Tongue (tissue), 3 donors: ENCODE results near the gene RNU1-2. TPM values are rescaled to one million over a fixed set of nuclear protein-coding genes. Genes with fewer than 3 reads are reported as not detected.
"Not testable (repeated sequence)": the region's sequence is repeated elsewhere in the genome, so short reads cannot be mapped to it uniquely, and the experiment has no call there.

Source experiments
- DNase-seq: peaks from one replicate; pipeline ENCODE4 v3.0.0-alpha.2; 2015
- small RNA-seq: library from RNA; depleted of rRNA; stranded (forward); fragments of <200 nt; gene quantifications from one replicate; pipeline ENCODE3, GENCODE V24; 2014; ENCODE audit warnings: low replicate concordance
- total RNA-seq: library from RNA; depleted of rRNA; stranded (reverse); fragments of >200 nt; gene quantifications from one replicate; pipeline ENCODE4 v1.2.3, GENCODE V29; 2014

Gene RNU1-2
- total RNA-seq, 1 donor from 2014 or later: under 0.01 TPM

DNA sequence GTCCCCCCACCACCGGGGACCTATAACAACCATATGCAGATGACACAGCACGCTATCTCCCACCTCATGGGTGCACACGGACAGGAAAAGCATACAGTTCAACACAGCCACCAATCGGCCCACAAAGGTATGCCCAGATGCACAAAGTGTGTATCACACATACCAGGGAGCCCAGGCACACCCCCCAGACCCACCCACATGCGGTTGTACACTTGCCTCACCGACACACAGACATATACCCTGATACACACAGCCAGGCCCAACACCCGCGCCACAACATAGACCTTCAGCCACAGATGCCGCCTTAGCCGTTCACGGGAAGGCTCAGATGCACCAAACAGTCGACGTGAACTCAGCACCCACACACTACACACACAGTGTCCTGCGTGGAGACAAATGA, 31.5 kb downstream of the RNU1-2 start:
- no peak for DNase-seq

DNA sequence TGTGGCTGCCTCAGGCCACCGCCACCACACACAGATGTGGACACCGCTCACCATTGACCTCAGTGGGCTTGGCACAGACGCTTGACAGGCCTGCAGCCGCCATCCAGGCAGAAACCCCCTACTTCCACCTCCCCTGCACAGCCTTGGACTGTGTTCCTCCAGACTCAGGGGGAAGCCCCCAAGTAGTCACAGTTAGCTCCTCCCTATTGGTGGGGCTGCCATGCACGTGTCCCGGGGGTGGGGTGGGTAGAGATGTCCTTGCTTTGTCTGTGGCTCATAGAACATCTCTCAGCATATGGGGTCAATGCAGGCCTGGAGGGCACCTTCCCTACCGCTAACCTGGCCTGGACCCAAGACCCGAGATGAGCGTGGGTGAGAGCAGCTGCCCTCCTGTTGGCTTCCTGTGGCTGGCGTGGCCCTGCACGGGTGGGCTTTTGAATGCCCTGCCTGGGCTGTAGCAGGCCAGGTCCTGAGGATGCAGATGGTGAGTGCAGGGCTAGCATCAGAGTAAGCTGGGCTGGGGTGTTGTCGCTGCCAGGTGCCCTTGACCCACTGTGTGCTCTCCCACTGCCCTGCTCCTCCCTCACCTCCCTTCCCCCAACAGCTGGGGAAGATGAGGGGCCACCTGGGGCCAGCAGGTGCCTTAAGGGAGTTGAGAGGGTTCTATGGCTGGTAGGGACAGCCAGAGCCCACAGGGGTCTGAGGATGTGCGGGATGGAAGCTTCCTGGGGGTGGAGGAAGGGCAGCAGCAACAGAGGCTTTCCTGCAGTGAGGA, 32.1 kb downstream of the RNU1-2 start:
- DNase-seq: no peak

DNA sequence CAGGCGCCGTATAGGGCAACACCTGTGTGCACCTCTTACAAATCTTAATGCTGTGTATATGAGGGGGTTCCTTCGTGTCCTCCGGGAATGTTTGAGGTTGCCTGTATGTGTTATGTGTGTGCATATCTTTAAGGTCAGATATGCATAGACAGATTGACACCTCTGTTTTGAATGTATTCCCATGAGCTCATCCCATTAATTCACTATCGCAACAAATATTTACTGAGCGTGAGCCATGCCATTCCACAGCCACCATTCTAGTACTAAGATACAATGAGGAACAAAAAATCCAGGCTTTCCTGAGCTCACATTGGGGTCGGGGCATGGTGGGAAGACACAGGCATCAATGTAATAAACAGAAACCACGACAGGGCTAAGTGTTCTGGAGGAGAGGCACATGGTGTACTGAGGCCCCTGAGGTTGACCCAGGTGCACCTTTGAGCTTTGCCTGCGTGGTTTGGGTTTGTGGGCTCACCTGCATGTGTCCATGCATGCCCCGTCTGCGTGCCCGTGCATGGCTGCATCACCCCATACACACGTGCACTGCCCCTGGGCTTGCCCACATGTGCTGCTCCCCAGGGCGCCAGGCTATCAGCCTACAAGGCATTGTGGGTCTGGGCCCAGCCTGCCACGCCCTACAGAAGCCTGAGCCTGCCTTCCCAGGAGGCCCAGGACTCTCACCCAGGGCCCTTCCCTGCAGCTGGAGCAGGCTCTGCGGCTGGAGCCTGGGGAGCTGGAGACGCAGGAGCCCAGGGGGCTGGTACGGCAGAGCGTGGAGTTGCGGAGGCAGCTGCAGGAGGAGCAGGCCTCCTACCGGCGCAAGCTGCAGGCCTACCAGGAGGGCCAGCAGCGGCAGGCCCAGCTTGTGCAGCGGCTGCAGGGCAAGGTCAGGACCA, 33.6 kb downstream of the RNU1-2 start:
- DNase-seq: not testable (repeated sequence)

DNA sequence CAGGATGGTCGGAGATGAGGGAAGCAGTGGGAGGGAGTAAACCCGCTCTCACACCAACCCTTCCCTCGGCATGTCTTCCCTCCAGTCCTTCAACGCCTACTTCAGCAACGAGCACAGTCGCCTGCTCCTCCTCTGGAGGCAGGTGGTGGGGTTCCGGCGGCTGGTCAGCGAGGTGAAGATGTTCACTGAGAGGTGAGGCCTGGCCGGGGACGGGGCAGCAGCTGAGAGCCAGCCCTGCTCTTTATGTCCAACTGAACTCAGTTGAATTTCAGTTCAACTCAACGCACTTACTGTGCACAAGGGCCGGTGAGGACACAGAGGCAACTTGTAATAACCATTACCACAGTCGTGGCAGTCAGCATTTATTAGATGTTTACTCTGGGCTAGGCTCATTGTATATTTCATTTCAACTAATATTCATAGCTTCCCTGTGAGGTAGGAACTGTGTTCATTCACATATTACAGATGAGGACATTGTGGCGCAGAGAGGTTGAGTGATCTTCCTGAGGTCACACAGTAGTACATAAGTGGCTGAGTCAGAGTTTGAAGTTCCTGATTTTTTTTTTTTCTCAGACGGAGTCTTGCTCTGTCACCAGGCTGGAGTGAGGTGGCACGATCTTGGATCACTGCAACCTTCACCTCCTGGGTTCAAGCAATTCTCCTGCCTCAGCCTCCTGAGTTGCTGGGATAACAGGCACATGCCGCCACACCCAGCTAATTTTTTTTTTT, 35.6 kb downstream of the RNU1-2 start:
- DNase-seq: not testable (repeated sequence)

DNA sequence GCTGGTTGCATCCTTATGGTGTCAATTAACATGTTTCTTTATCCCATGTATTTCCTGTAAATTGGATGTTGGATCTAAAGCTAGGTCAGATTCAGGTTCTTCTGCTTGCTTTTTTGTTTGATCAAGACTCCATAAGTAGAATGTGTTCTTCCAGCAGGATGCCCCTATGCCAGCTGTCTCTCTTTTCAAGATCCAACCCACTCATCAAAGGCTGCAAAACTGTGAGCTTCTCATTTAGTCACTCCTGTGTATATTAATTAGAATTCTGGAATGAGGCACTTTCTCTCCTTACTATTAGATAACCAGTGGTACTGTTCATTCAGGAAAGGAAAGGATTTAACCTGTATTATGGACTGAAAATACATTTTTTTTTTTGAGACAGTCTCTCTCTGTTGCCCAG, 38.2 kb downstream of the RNU1-2 start:
- not testable (repeated sequence) for DNase-seq

DNA sequence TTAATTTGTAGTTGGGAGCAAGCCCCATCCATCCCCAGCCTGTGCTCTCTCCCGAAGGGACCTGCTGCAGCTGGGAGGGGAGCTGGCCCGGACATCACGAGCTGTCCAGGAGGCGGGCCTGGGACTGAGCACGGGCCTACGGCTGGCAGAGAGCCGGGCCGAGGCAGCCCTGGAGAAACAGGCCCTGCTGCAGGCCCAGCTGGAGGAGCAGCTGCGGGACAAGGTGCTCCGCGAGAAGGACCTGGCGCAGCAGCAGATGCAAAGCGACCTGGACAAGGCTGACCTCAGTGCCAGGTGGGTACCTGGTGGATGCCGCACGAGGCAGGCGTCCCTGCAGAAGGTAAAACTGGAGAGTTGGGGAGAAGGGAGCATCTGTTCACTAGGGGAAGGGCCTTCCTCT, 40.8 kb downstream of the RNU1-2 start:
- DNase-seq: not testable (repeated sequence)

DNA sequence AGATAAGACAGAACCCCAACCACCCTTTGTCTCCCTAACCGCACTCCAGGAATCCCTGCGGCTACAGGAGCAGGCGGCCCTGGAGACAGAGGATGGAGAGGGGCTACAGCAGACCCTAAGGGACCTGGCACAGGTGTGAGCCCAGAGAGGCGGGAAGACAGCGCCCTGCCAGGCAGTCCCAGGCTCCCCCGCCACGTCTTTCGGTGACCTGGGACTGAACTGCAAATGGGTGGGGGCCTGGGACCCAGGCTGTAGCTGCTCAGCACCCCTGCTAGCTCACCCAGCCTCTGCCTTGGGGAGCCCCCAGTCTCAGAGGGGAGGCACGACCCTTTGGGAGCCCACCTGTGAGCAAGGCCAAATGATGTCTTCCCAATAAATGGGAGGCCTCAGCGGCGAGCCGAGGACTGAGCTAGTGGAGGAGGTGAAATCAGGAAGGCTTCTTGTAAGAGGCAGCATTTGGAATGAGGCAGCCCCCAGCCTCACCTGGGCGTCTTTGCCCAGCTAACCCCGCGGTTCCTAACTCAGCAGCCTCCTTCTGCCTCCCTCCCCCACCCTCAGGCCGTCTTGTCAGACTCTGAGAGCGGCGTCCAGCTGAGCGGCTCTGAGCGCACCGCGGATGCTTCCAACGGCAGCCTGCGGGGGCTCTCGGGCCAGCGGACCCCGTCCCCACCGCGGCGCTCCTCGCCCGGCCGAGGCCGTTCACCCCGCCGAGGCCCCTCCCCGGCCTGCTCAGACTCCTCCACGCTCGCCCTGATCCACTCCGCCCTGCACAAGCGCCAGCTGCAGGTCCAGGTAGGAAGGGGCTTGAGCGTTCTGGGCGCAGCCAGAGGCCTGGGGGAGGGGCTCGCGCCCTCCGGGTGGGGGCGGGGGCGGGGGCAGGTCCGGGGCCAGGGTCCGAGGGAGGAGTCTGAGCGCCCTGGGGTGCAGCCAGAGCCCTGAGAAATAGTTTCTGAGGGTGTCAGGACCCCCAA, 42.9 kb downstream of the RNU1-2 start:
- no peak for DNase-seq

DNA sequence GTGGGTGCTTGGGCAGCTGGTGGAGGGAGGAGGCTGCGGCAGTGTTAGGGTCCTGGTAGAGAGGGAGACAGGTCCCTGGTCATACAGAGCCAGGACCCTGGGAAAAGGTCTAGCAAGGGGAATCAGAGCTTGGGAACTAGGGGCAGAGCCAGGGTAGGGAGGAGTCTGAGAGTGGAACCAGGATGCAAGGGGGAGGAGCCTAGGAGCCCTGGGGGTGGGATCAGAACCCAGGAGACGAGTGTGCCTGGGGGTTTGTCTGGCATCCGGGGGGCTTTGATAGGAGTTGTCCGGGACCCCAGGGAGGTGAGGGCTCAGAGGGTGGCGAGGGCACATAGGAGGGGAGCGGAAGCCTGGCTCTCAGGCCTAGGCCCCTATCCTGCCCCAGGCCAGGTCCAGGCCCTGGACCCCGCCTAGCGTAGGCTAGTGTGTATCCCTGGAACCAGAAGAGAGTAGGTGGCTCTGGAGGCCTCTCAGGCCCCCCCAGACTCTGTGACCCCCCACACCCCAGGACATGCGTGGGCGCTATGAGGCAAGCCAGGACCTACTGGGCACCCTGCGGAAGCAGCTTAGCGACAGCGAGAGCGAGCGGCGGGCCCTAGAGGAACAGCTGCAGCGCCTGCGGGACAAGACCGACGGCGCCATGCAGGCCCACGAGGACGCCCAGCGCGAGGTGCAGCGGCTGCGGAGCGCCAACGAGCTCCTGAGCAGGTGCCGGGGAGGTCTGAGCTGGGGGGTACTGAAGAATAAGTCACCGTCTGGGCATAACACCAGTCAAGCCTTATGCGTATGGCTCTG, 43.8 kb downstream of the RNU1-2 start:
- DNase-seq: not testable (repeated sequence)

DNA sequence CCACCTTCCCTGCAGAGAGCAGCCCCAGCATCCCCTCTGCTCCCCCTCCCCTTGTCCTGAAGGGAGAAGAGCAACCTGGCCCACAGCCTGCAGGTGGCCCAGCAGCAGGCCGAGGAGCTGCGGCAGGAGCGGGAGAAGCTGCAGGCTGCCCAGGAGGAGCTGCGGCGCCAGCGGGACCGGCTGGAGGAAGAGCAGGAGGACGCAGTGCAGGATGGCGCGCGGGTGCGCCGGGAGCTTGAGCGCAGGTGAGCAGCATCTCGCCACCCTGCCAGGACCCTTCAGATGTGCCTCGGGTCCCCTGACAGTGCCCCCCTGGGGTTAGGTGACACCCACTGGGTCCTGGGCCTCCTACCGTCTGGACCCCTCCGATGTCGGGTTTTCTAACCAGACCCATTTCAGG, 48.3 kb downstream of the RNU1-2 start:
- DNase-seq: no peak

DNA sequence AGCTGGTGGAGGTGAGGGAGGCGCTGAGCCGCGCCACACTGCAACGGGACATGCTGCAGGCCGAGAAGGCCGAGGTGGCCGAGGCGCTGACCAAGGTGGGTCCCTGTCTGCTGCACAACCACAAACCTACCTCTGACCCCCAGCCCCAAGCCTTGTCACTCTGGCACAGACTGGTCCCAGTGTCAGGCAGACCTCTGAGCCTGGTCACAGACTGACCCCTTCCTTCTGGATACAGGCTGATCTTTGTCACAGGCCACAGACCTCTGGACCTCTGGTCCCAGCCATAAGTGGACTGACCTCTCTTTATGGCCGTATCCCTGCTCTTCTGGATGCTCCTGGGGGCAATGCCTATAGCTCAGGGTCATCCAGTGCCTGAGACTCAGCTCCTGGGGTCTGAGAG, 49.7 kb downstream of the RNU1-2 start:
- not testable (repeated sequence) for DNase-seq

Small RNAs within 50 kb of the gene (small RNA-seq; reads per million reads assigned to genes)
- not detected for gene MIR3675
- not detected for gene RNU1-2
- gene RNU1-5P: not detected

Other genes starting within 250 kb of the RNU1-2 start
- gene RNU1-3, start 229.0 kb upstream of the RNU1-2 start, total RNA-seq: under 0.01 TPM
- gene RNU1-4, start 155.5 kb upstream of the RNU1-2 start, total RNA-seq: under 0.01 TPM
- 30.7 TPM for gene CROCC, start 26.0 kb downstream of the RNU1-2 start, total RNA-seq
- 31.6 TPM for gene MFAP2, start 84.6 kb downstream of the RNU1-2 start, total RNA-seq
- 17.2 TPM for gene ATP13A2, start 115.9 kb downstream of the RNU1-2 start, total RNA-seq
- 115 TPM for gene SDHB, start 158.1 kb downstream of the RNU1-2 start, total RNA-seq
- 291 TPM for gene PADI2, start 223.5 kb downstream of the RNU1-2 start, total RNA-seq